GM12864 (cell line): Measurements from ENCODE around the gene GPX5.
"Not testable (repeated sequence)": the region's sequence is repeated elsewhere in the genome, so short reads cannot be mapped to it uniquely, and the experiment has no call there.

Source experiments
- DNase-seq: peaks from one replicate; pipeline ENCODE4 v3.0.0-alpha.2; 2011; ENCODE audit warnings: low read depth
- H3K4me3 ChIP-seq: 2 replicates; pipeline ENCODE4 v1.5.1; 2011; ENCODE audit warnings: mild to moderate bottlenecking, low read depth, low read length, control low read depth
- CTCF ChIP-seq: IDR thresholded peaks from 2 replicates; pipeline ENCODE4 v1.5.1; 2011; ENCODE audit warnings: low read depth, mild to moderate bottlenecking, moderate library complexity, low read length, control low read depth, inconsistent platforms; ENCODE audit errors: missing control alignments

Gene GPX5

DNA sequence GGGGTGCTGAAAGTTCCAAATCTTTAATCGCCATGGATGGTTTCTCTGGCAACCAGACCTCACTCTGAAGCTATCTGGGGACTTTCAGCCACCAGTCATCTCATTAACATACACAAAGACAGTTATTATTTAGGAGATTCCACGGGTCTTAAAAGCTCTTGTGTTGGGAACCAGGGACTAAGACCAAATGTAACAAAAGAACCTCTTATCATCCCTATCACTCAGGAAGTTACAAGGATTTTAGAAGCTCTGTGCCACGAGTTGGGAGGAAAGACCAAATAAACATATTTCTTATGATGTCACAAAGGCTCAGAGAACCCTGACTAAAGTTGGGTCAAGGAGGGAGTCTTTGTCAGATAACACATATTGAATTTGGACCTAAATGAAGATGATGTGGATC lies 27.8 kb upstream of the GPX5 start:
- no peak for TF ChIP-seq CTCF
- no peak for DNase-seq
- H3K4me3 ChIP-seq: no peak overlapping the region

DNA sequence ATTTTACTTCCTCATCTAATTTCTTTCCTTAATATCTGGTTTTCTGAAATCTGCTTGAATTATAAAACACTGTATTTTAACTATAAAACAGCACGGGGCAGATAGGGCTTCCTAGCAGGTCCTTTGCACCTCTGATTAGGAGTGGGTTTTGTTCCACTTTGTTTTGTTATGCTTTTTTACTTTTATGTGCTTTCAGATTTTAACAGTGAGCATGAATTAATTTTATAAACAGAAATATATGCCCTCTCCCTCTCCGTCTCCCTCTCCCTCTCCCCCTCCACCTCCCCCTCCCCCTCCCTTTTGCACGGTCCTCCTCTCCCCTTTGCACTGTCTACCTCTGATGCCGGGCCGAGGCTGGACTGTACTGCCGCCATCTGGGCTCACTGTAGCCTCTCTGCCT lies 24.4 kb upstream of the GPX5 start:
- DNase-seq: no peak
- TF ChIP-seq CTCF: no peak
- no peak overlapping the region for H3K4me3 ChIP-seq

GRCh38 chr6:28502136-28502535 lies 23.5 kb upstream of the GPX5 start:
- not testable (repeated sequence) for DNase-seq, H3K4me3 ChIP-seq

- not testable (repeated sequence) for DNase-seq, H3K4me3 ChIP-seq
Observed at GRCh38 chr6:28502709-28503305, 22.9 kb upstream of the GPX5 start.

GRCh38 chr6:28505733-28506132 lies 19.9 kb upstream of the GPX5 start:
- no peak overlapping the region for H3K4me3 ChIP-seq
- no peak for DNase-seq
- no peak for TF ChIP-seq CTCF

- no peak for TF ChIP-seq CTCF
- no peak for DNase-seq
- H3K4me3 ChIP-seq: no peak overlapping the region
Observed at GRCh38 chr6:28506807-28507475, 18.7 kb upstream of the GPX5 start.

- no peak overlapping the region for H3K4me3 ChIP-seq
- no peak for DNase-seq
- no peak for TF ChIP-seq CTCF
Observed at GRCh38 chr6:28511628-28512300, 13.9 kb upstream of the GPX5 start.

- not testable (repeated sequence) for H3K4me3 ChIP-seq, DNase-seq
Observed at GRCh38 chr6:28512387-28512786, 13.3 kb upstream of the GPX5 start.
